ENCODE data around the gene HOXD8.

DNA sequence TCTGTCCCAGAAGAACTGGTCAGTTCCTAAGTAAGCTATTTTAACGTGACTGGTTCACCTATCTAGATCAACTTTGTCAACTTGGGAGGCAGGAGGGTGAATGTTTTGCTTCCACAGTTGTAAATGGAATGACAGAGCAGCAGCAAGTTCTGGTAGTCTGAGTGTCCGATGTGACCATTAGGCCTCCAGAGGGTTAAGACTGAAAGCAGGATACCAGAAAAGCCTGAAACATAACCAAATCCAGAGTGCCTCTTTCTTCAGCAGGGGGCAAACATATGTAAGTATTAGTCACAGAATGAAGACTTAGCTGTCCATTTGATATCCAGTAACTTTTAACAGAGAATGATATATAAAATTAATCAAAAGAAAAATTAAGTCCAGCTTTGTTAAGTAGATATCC, 36.8 kb downstream of the HOXD8 start:
- TF ChIP-seq, protein P1, sequence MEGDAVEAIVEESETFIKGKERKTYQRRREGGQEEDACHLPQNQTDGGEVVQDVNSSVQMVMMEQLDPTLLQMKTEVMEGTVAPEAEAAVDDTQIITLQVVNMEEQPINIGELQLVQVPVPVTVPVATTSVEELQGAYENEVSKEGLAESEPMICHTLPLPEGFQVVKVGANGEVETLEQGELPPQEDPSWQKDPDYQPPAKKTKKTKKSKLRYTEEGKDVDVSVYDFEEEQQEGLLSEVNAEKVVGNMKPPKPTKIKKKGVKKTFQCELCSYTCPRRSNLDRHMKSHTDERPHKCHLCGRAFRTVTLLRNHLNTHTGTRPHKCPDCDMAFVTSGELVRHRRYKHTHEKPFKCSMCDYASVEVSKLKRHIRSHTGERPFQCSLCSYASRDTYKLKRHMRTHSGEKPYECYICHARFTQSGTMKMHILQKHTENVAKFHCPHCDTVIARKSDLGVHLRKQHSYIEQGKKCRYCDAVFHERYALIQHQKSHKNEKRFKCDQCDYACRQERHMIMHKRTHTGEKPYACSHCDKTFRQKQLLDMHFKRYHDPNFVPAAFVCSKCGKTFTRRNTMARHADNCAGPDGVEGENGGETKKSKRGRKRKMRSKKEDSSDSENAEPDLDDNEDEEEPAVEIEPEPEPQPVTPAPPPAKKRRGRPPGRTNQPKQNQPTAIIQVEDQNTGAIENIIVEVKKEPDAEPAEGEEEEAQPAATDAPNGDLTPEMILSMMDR (IDR thresholded peaks at IDR 0.05; ENCODE audit: low read depth, low read length), result no peak
- TF ChIP-seq POLR2A (IDR thresholded peaks at IDR 0.05; ENCODE audit: extremely low read depth, insufficient read length), result no peak
